22Rv1 (cell line): ENCODE data around the gene LUZP4.

Experiments
- H3K27ac ChIP-seq: fragments of 450-650 bp; 2 replicates; pipeline ENCODE4 v1.5.1; 2017
- ZFX ChIP-seq: fragments of 450-650 bp; IDR thresholded peaks from 2 replicates; pipeline ENCODE4 v1.6.1; 2017; ENCODE audit warnings: antibody characterized with exemption, borderline replicate concordance
- TF ChIP-seq, protein P1 (sequence below): fragments of 450-650 bp; IDR thresholded peaks from 2 replicates; pipeline ENCODE4 v1.5.1; 2017; ENCODE audit warnings: mild to moderate bottlenecking

LUZP4 gene, protein sequence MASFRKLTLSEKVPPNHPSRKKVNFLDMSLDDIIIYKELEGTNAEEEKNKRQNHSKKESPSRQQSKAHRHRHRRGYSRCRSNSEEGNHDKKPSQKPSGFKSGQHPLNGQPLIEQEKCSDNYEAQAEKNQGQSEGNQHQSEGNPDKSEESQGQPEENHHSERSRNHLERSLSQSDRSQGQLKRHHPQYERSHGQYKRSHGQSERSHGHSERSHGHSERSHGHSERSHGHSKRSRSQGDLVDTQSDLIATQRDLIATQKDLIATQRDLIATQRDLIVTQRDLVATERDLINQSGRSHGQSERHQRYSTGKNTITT

GRCh38 chrX:115289465-115289864, at the start of gene LUZP4:
Gene LUZP4 (plus strand): TSS chrX:115289715. CDS start chrX:115289760, 45 bp downstream.
- TF ChIP-seq, protein P1, sequence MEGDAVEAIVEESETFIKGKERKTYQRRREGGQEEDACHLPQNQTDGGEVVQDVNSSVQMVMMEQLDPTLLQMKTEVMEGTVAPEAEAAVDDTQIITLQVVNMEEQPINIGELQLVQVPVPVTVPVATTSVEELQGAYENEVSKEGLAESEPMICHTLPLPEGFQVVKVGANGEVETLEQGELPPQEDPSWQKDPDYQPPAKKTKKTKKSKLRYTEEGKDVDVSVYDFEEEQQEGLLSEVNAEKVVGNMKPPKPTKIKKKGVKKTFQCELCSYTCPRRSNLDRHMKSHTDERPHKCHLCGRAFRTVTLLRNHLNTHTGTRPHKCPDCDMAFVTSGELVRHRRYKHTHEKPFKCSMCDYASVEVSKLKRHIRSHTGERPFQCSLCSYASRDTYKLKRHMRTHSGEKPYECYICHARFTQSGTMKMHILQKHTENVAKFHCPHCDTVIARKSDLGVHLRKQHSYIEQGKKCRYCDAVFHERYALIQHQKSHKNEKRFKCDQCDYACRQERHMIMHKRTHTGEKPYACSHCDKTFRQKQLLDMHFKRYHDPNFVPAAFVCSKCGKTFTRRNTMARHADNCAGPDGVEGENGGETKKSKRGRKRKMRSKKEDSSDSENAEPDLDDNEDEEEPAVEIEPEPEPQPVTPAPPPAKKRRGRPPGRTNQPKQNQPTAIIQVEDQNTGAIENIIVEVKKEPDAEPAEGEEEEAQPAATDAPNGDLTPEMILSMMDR = no peak
- TF ChIP-seq ZFX = no peak
- H3K27ac ChIP-seq = no peak within 1 kb of the TSS

DNA sequence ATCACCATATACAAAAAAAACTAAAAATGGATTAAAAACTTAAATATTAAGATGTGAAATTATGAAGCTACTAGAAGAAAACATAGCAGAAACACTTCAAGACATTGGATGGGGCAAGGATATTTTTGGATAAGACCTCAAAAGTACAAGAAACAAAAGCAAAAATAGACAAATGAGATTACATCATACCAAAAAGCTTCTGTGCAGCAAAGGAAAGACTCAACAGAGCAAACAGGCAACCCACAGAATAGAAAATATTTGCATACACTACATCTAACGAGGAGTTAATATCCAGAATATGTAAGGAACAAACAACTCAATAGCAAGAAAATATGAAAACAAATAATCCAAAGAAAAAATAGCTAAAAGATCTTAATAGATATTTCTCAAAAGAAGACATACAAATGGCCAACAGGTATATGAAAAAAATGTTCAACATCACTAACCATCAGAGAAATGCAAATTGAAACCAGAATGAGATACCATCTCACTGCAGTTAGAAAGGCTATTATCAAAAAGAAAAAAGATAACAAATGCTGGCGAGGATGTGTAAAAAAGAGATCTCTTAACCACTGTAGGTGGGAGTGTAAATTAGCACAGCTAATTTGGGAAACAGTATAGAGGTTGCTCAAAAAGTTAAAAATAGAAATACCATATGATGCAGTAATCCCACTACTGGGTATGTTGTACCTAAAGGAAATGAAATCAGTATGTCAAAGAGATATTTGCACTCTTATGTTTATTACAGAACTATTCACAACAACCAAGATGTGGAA, 37.9 kb upstream of the LUZP4 start:
- no peak overlapping the region for H3K27ac ChIP-seq
- TF ChIP-seq ZFX = no peak
- TF ChIP-seq, protein P1 = no peak

- no peak overlapping the region for H3K27ac ChIP-seq
- TF ChIP-seq ZFX = no peak
- TF ChIP-seq, protein P1 = no peak
Observed at GRCh38 chrX:115255003-115255402, 34.5 kb upstream of the LUZP4 start.

GRCh38 chrX:115257711-115258110, 31.8 kb upstream of the LUZP4 start:
- no peak overlapping the region for H3K27ac ChIP-seq
- TF ChIP-seq, protein P1 = no peak
- TF ChIP-seq ZFX = no peak

DNA sequence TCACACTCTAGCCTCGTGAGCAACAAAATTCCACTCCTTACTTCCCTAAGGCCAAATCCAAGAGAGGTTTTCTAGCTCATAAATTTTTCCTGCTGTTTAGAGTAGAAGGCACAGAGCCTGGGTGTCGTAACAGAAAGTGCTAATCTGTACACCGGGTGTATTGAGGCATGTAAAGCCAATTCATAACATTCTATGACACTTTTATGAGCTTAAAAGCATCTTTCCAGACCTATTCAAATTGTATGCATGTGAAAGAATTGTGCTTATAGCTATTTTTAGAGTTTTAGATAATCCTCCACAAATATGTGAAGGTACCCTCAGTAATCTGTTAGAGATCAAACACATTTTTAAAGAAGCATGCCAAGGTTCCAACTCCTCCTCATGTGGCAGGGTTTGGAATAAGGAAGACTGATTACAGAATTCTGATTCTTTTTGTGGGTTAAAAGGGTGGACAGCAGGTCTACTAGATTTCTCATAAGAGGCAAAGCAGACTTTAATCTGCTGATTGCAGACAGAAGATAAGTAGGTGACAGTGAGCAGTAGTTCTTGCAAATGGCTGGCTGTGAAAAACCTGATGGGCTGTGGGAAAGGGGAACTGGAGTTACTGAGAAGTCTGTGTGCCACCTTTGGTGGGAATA, 30.2 kb upstream of the LUZP4 start:
- H3K27ac ChIP-seq = no peak overlapping the region
- no peak for TF ChIP-seq ZFX
- TF ChIP-seq, protein P1 = no peak

DNA sequence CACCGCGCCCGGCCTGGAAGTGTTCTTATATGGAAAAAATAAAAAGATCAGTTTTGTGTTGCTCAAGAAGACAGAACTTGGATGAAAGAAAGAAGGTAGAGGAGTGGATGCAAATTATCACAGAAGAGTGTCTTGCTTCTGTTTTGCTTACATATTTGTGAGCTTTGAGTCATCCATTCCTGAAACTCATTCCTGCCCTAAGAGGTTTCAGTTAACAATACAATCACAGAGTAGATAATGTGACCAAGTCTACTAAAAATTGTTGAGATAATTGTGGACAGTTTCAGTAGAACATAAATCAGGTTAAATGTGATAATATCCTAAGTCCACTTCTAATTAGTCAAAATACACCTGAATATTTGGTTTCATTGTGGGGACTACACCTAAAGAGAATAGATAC, 29.2 kb upstream of the LUZP4 start:
- no peak for TF ChIP-seq ZFX
- TF ChIP-seq, protein P1 = no peak
- H3K27ac ChIP-seq = no peak overlapping the region

DNA sequence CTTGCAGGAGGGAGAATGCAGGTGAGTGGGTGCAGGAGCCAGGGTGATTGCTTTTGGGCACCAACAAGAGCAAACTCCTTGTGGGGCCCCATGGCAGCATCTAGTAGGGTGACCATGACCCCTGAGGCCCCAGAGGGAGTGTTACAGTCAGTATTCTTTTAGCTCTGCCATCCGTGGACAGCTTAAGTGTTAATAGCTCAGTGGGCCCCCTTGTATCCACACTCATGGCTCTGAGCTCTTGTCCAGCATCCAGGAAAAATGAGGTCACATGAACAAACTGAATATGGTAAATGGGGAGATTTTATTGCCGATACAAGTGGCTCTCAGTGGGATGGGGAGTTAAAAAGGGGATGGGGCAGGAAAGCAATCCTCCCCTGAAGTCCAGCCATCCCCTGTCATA, 28.4 kb upstream of the LUZP4 start:
- no peak for TF ChIP-seq ZFX
- TF ChIP-seq, protein P1 = no peak
- no peak overlapping the region for H3K27ac ChIP-seq
